Progenitor cell of endocrine pancreas (in vitro differentiated cells): Measurements from ENCODE around the gene HK2. TPM values are rescaled to one million over a fixed set of nuclear protein-coding genes. Genes with fewer than 3 reads are reported as not detected.
A peak's percentile ranks its signal among the peaks of the same experiment; 100 is the strongest.

Source experiments
- DNase-seq: peaks from one replicate; pipeline ENCODE4 v3.0.0; 2021; ENCODE audit warnings: low spot score; ENCODE audit not compliant: unreplicated experiment
- H3K27ac Mint-ChIP-seq: 2 replicates; pipeline ENCODE4 v1.8.0; 2021; ENCODE audit warnings: mild to moderate bottlenecking, moderate library complexity, mixed read lengths
- H3K27me3 Mint-ChIP-seq: 2 replicates; pipeline ENCODE4 v1.8.0; 2021; ENCODE audit warnings: mixed read lengths
- H3K36me3 Mint-ChIP-seq: 2 replicates; pipeline ENCODE4 v1.8.0; 2022; ENCODE audit warnings: mixed read lengths; ENCODE audit not compliant: insufficient read depth
- H3K4me1 Mint-ChIP-seq: 2 replicates; pipeline ENCODE4 v1.8.0; 2021; ENCODE audit warnings: low read depth, mixed read lengths
- H3K4me3 Mint-ChIP-seq: 2 replicates; pipeline ENCODE4 v1.8.0; 2021; ENCODE audit warnings: low read depth, mild to moderate bottlenecking, moderate library complexity, mixed read lengths
- H3K9me3 Mint-ChIP-seq: 2 replicates; pipeline ENCODE4 v1.8.0; 2021; ENCODE audit warnings: low read depth, mixed read lengths
- CTCF ChIP-seq: fragments of 200-600 bp; sonication (generic); IDR thresholded peaks from one replicate; pipeline ENCODE4 v1.5.0; 2021; ENCODE audit warnings: antibody characterized with exemption, mild to moderate bottlenecking; ENCODE audit not compliant: unreplicated experiment
- total RNA-seq: library from RNA; stranded (reverse); gene quantifications from 2 replicates; pipeline ENCODE4 v1.2.1, GENCODE V29; 2021

The HK2 gene
- total RNA-seq, 1 donor from 2014 or later: 18.2 TPM

- TF ChIP-seq CTCF: peak; percentile 82
- DNase-seq: no peak
- Mint-ChIP-seq H3K4me1 (peaks cover 1% of the 10 kb centered on the region), H3K4me3 (no peak overlapping the region), H3K27ac (peak overlapping the region; percentile 26), H3K9me3 (no peaks in the 10 kb centered on the region), H3K36me3 (peaks cover 18% of the 10 kb centered on the region), H3K27me3 (no peaks in the 10 kb centered on the region)
These were observed 42.4 kb downstream of the HK2 start for GRCh38 chr2:74876081-74876886.

DNA sequence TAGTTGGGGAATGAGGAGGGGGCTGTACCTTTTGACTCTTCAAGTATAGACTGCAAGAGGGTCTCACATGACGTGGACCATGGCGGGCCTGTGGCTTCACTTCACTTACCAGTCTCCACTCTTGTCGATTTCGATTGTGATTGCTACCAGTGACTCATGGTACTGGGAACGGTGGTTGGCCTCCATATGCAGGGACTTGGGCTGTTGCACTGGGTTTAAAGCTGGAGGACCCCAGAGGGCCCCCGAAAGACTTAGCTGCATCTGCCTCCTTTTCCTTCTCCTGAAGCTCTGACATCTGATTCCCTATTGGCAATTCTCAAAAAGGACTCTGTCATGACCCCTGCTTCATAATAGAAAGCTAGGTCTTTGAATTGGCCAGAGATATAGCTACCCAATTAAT, 43.4 kb downstream of the HK2 start:
- Mint-ChIP-seq H3K27me3 (no peaks in the 10 kb centered on the region), H3K36me3 (peaks cover 18% of the 10 kb centered on the region), H3K4me1 (no peaks in the 10 kb centered on the region), H3K4me3 (no peak overlapping the region), H3K9me3 (no peaks in the 10 kb centered on the region), H3K27ac (no peak overlapping the region)
- no peak for TF ChIP-seq CTCF
- no peak for DNase-seq

GRCh38 chr2:74877781-74878433, 44.0 kb downstream of the HK2 start:
- no peaks in the 10 kb centered on the region for H3K27me3 Mint-ChIP-seq
- no peaks in the 10 kb centered on the region for H3K9me3 Mint-ChIP-seq
- no peak overlapping the region for H3K27ac Mint-ChIP-seq
- no peak overlapping the region for H3K4me3 Mint-ChIP-seq
- DNase-seq: no peak
- H3K4me1 Mint-ChIP-seq: no peaks in the 10 kb centered on the region
- peaks cover 18% of the 10 kb centered on the region for H3K36me3 Mint-ChIP-seq
- TF ChIP-seq CTCF: no peak

DNA sequence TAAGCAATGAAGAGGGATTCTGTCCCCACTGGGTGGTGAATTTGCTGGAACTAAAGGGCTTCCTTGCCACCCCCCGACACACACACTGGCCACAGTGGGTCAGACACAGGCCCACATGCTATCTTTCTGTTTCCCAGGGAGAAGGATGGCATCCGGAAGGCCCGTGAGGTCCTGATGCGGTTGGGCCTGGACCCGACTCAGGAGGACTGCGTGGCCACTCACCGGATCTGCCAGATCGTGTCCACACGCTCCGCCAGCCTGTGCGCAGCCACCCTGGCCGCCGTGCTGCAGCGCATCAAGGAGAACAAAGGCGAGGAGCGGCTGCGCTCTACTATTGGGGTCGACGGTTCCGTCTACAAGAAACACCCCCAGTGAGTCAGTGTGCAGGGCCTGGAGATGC, 44.6 kb downstream of the HK2 start:
- Mint-ChIP-seq H3K4me3 (no peak overlapping the region), H3K9me3 (no peaks in the 10 kb centered on the region), H3K27me3 (no peaks in the 10 kb centered on the region), H3K27ac (no peak overlapping the region), H3K4me1 (no peaks in the 10 kb centered on the region), H3K36me3 (peaks cover 17% of the 10 kb centered on the region)
- no peak for DNase-seq
- TF ChIP-seq CTCF: no peak

DNA sequence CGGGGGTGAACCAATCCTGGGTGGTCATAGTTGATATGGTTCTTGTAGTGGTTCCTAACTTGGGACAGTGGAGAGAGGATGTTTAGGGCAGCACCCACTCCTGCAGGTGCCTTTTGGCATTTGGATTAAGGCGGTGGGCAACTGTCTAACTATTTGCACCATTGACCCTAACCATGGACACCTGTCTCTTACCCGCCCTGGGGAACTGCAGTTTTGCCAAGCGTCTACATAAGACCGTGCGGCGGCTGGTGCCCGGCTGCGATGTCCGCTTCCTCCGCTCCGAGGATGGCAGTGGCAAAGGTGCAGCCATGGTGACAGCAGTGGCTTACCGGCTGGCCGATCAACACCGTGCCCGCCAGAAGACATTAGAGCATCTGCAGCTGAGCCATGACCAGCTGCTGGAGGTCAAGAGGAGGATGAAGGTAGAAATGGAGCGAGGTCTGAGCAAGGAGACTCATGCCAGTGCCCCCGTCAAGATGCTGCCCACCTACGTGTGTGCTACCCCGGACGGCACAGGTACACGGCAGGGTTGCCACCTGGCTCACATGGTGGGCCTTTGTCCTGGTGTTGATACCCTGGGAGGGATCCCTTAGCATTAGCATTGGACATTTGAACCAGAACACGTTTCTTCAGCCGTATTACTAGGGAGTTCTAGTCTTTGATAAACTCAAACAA, 46.3 kb downstream of the HK2 start:
- no peaks in the 10 kb centered on the region for H3K4me1 Mint-ChIP-seq
- no peaks in the 10 kb centered on the region for H3K27me3 Mint-ChIP-seq
- no peak overlapping the region for H3K4me3 Mint-ChIP-seq
- no peak overlapping the region for H3K27ac Mint-ChIP-seq
- no peak for TF ChIP-seq CTCF
- no peaks in the 10 kb centered on the region for H3K9me3 Mint-ChIP-seq
- H3K36me3 Mint-ChIP-seq: peaks cover 12% of the 10 kb centered on the region
- DNase-seq: no peak
